Stomach smooth muscle (tissue), 2 donors: Measurements from ENCODE around the gene ZNF618.

Experiments
- H3K27ac ChIP-seq: one replicate; pipeline ENCODE4 v1.7.0; 2013; ENCODE audit warnings: mild to moderate bottlenecking, low read length, inconsistent platforms
- H3K27me3 ChIP-seq, 2 donors: one replicate each; pipeline ENCODE4 v1.7.0; 2013; ENCODE audit warnings: low read length in 2 of 2; ENCODE audit not compliant: insufficient read depth in 2 of 2, control insufficient read depth in 1 of 2
- H3K36me3 ChIP-seq, 2 donors: one replicate each; pipeline ENCODE4 v1.7.0; 2013; ENCODE audit warnings: low read length in 2 of 2; ENCODE audit not compliant: control insufficient read depth in 2 of 2, insufficient read depth in 2 of 2
- H3K4me1 ChIP-seq: one replicate; pipeline ENCODE4 v1.7.0; 2013; ENCODE audit warnings: low read length; ENCODE audit not compliant: control insufficient read depth, insufficient read depth
- H3K4me3 ChIP-seq, 2 donors: one replicate each; pipeline ENCODE4 v1.7.0; 2013; ENCODE audit warnings: low read length in 2 of 2
- H3K9ac ChIP-seq, 2 donors: one replicate each; pipeline ENCODE4 v1.7.0; 2013; ENCODE audit warnings: low read length in 2 of 2, mild to moderate bottlenecking in 1 of 2
- H3K9me3 ChIP-seq, 2 donors: one replicate each; pipeline ENCODE4 v1.7.0; 2013; ENCODE audit warnings: low read length in 2 of 2; ENCODE audit not compliant: control insufficient read depth in 2 of 2
- donor health status: healthy.
- donor health status: Pancreatic carcinoma.

The ZNF618 gene

DNA sequence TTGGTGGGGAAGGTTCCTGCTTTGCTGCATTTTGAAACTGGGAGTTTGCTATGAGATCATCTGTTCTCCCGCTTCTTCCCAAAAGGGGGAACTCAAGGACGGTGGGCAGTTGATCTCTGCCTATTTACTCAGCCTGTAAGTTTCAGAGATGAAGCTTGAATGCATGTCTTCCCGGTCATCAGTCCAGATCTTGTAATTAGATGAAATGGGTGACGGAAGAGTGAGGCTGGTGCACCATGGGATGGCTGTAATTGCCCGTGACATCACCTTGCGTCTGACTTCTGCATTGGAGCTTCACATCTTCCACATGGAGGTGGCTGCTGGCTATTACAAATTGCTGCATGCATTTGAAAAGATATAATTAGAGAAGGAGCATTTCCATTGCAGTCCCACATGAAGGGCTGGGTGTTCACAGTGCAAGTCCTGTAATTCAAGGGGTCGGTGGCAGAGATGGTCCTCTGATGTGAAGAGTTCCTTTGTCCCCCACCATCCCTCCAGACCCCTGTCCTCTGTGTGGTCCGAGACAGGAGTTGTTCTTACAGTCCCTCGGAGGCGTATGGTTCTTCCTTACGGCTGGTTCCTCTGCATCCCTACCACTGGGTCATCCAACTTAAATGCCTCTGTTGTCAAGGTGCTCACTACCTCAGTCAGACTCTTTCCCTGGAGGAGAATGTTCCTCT, 72.9 kb downstream of the ZNF618 start:
- H3K4me1 ChIP-seq, result no peaks in the 10 kb centered on the region
- H3K9me3 ChIP-seq, result no peaks in the 10 kb centered on the region
- H3K27ac ChIP-seq, result no peak overlapping the region

DNA sequence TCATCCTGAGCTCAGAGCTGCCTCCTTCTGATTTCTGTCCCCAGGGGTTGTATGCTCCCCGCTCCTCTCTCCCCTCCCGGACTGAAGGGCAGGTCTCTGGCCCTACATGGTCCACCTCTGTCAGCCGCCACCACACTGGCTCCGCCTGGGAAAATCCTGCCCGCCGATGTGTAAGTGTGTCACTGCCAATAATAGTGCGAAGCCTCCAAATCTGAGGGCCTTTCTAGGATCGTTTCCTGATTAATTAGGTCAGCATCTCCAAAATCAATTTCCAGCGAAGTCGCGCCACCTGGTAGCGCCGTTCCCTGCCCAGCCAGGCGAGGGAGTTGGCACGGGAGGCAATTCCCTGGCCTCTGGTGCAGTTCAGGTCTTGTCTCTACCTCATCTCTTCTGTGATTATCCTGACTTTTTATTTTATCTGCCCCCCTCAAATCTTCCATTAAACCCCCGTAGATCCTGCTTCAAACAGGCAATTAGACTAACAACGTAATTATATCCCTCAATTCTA, 73.5 kb downstream of the ZNF618 start:
- no peak overlapping the region for H3K4me3 ChIP-seq
- no peaks in the 10 kb centered on the region for H3K27me3 ChIP-seq
- H3K27ac ChIP-seq, result no peak overlapping the region
- no peak overlapping the region for H3K9ac ChIP-seq
- no peaks in the 10 kb centered on the region for H3K4me1 ChIP-seq
- no peaks in the 10 kb centered on the region for H3K9me3 ChIP-seq
- H3K36me3 ChIP-seq, result no peaks in the 10 kb centered on the region

More for the DNA sequence above, 72.9 kb downstream of the ZNF618 start:
- Histone ChIP-seq H3K4me3 (no peak overlapping the region), H3K27me3 (no peaks in the 10 kb centered on the region), H3K36me3 (no peaks in the 10 kb centered on the region), H3K9ac (no peak overlapping the region)

DNA sequence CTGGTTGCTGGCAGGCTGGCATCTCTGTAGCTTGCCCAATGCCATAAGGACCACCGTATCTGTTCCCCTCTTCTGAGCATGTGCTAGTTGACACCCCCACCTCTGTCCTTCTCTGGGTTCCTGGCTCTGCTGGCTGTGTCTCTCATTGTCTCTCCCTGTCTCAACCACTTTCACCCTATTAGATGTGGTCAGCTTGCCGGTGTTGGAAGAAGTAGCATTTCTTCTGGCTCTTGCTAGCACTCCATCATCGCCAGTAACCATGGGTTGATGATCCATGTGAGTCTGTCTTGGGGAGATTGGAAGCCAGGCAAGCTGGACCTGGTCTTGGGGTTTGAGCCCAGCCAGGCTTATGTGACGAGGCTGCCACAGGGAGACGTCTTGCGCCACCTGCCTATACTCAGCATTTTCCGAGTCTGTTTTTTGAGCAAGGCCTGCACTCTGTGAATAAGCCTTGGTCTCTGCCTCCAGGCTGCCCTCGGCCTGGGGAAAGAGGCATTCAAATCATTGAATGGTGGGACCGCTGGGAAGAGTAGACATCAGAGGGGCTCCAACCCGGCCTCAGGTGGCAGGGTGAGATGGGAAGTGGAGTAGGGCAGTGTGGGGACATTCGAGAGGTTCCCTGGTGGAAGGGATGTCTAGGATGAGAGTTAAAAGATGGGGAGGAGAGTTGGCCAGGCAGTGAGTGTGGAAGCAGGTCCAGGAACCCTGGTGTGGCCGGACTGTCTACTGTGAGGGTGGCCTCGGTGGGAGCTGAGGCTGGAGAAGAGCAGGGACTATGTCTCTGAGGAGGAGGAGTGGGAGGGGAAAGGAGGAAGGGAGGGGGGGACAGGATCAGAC, 74.3 kb downstream of the ZNF618 start:
- Histone ChIP-seq H3K27me3 (no peaks in the 10 kb centered on the region), H3K9me3 (no peaks in the 10 kb centered on the region), H3K36me3 (no peaks in the 10 kb centered on the region), H3K4me1 (no peaks in the 10 kb centered on the region), H3K9ac (no peak overlapping the region), H3K4me3 (no peak overlapping the region), H3K27ac (no peak overlapping the region)

DNA sequence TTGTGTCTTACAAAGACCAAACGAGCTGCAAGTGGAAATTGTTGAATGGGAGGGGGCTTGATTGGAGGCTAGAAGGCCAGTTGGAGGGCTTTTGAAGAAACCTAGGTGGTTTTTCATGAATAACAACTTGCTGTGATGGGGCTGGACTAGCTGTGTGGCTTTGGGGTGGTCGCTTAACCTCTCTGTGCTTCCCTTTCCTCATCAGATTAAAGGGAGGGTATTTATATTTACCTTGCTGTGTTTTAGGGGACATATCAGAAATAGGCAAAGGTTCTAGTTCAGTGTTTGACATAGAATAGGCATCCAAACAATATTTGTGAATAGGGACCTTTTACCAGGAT, 74.9 kb downstream of the ZNF618 start:
- Histone ChIP-seq H3K27ac (no peak overlapping the region), H3K4me1 (no peaks in the 10 kb centered on the region), H3K4me3 (no peak overlapping the region), H3K27me3 (no peaks in the 10 kb centered on the region), H3K9ac (no peak overlapping the region), H3K36me3 (no peaks in the 10 kb centered on the region), H3K9me3 (no peaks in the 10 kb centered on the region)

DNA sequence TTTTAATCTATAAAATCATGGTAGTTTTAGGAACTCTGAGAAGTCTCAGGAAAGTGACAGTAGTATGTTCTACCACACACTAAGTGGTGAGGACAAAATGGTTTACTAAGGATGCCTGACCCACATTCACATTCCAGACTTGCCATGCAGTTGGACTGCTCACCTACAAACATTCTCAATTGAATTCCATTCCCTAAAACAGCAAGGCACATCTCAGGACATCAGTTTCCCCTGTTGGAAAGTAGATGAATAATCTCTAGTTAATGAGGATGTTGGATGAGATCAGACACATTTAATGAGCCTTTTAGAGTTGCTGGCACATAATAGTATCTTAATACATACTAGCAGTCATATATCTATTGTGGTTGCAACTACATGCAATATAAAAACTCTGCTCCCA, 76.6 kb downstream of the ZNF618 start:
- H3K36me3 ChIP-seq, result no peaks in the 10 kb centered on the region
- H3K9me3 ChIP-seq, result no peaks in the 10 kb centered on the region
- H3K27me3 ChIP-seq, result no peaks in the 10 kb centered on the region
- H3K4me1 ChIP-seq, result no peaks in the 10 kb centered on the region
- no peak overlapping the region for H3K4me3 ChIP-seq
- no peak overlapping the region for H3K27ac ChIP-seq
- no peak overlapping the region for H3K9ac ChIP-seq

GRCh38 chr9:113953531-113953930, 77.4 kb downstream of the ZNF618 start:
- H3K9me3 ChIP-seq, result no peaks in the 10 kb centered on the region
- no peaks in the 10 kb centered on the region for H3K36me3 ChIP-seq
- no peak overlapping the region for H3K4me3 ChIP-seq
- no peak overlapping the region for H3K27ac ChIP-seq
- H3K9ac ChIP-seq, result no peak overlapping the region
- H3K27me3 ChIP-seq, result no peaks in the 10 kb centered on the region
- no peaks in the 10 kb centered on the region for H3K4me1 ChIP-seq

DNA sequence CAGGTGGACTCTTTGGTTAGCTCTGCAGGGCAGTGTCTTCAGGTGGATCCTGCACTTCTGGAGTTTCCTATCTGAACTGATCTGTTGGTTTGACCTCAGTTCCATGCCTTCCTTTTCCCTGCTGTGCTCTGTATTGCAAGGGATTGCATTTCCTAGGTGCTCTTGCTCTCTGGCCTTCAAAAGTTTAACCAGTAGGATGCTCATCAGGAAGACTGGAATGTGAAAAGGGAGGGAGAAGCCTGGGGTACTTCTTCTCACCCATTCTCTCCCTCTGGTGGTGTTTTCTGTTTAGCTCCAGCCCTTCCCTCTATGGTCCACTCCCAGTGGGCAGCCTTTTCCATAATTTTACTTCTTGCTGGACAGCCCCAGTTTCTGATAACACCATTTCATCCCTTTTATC, 78.5 kb downstream of the ZNF618 start:
- Histone ChIP-seq H3K9ac (no peak overlapping the region), H3K27me3 (no peaks in the 10 kb centered on the region), H3K36me3 (no peaks in the 10 kb centered on the region), H3K4me3 (no peak overlapping the region), H3K27ac (no peak overlapping the region), H3K9me3 (no peaks in the 10 kb centered on the region), H3K4me1 (no peaks in the 10 kb centered on the region)

DNA sequence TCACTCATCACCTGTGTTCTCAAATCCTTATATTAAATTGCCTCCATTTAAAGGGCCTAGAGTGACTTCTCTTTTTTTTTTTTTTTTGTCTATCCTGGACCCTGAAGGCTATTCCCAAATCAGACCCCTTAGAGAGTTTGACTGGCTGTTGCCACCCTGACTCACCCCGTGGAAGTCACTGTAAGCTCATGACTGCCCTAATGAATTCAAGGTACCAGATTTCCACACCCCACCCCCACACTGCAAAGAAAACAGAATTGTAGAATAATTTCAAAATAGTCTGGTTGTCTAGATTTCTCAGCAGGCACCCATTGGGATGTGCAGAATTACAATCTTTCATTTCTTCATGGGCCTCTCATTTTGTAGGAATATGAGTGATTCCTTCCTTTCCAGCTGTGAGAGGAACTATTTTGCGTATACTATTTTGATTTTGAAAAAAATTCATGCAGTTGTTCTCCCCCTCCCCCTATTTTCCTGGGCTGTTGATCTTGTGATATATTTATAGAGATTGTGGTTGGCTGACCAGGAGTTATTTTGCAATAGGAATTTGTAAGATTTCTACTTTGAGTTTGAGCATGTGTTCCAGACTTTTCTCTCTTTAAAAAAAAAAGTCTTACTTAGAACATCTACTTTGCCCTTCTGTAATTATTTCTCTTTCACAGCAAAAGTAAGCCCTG, 79.1 kb downstream of the ZNF618 start:
- no peaks in the 10 kb centered on the region for H3K4me1 ChIP-seq
- H3K36me3 ChIP-seq, result no peaks in the 10 kb centered on the region
- no peaks in the 10 kb centered on the region for H3K27me3 ChIP-seq
- no peak overlapping the region for H3K9ac ChIP-seq
- no peak overlapping the region for H3K27ac ChIP-seq
- no peaks in the 10 kb centered on the region for H3K9me3 ChIP-seq
- no peak overlapping the region for H3K4me3 ChIP-seq

- Histone ChIP-seq H3K9me3 (no peaks in the 10 kb centered on the region), H3K4me1 (no peaks in the 10 kb centered on the region), H3K27ac (no peak overlapping the region), H3K4me3 (no peak overlapping the region), H3K27me3 (no peaks in the 10 kb centered on the region), H3K36me3 (no peaks in the 10 kb centered on the region), H3K9ac (no peak overlapping the region)
Measured at GRCh38 chr9:113956901-113957300, 80.8 kb downstream of the ZNF618 start.

GRCh38 chr9:113957351-113957750, 81.2 kb downstream of the ZNF618 start:
- no peak overlapping the region for H3K9ac ChIP-seq
- no peaks in the 10 kb centered on the region for H3K4me1 ChIP-seq
- H3K9me3 ChIP-seq, result no peaks in the 10 kb centered on the region
- no peak overlapping the region for H3K4me3 ChIP-seq
- H3K27me3 ChIP-seq, result no peaks in the 10 kb centered on the region
- no peaks in the 10 kb centered on the region for H3K36me3 ChIP-seq
- no peak overlapping the region for H3K27ac ChIP-seq
